Measurements from ENCODE around the gene PTPN1. TPM values are rescaled to one million over a fixed set of nuclear protein-coding genes. Genes with fewer than 3 reads are reported as not detected.

PTPN1 gene
- total RNA-seq, 1 experiment from 2014 or later: 63.0 TPM

DNA sequence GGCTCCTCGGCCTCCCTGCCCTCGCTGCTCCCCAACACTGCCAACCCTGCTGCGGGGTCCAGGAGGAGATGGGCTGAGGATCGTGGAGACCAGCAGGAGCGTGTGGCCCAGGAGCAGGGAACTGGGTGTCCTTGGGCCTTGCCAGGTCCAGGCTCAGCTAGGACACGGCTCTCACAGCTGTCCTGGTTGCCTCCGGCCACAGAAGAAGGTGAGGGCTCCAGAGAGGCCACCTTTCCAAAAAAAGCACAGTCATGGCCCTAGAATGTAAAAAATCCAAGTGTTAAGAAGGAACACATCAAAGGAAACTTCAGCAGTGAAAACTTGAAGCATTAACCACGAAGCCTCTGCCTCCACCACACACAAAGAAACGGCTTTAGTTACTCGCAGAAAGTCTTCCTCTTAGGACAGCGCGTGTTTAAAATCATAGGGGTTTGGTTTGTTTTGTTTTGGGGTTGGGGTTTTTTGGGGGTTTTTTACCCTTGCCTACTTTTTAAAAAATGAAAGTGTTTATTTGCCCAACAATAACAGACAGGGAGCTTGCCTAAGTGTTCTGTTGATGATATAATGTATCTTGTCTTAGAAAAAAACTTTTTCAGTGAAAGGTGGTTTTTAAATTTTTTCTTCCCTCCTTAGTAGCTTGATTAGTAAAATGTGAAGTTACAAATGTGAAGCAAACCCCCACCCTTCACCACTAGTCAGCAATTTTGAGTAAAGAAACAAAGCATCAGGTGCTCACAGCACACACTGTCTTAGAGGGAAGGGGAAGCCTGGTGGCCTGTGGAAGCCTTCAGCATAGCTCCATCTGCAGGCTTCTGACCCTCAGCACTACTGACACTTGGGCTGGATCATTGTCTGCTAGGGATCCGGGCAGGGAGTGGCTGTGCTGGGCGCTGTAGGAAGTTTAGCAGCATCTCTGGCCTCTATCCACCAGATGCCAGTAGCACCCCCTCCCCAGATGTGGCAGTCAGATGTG is 60.0 kb downstream of the PTPN1 start:
- H3K36me3 Mint-ChIP-seq (ENCODE audit: insufficient read depth, unreplicated experiment): peaks cover 79% of the 10 kb centered on the region
- intact Hi-C loops (cut with micrococcal nuclease): loop anchor here (2.0 kb wide), 1 partner anchor 59 kb away; the partner anchor contains the start of gene PTPN1
- peak overlapping the region; percentile 74 for H3K27ac Mint-ChIP-seq (ENCODE audit: low read depth, unreplicated experiment)
- peak; percentile 42 for DNase-seq (ENCODE audit: unreplicated experiment)
- TSS peak; percentile 13 for BruUV-seq (replicated peaks)
- no peaks in the 10 kb centered on the region for H3K27me3 Mint-ChIP-seq (ENCODE audit: insufficient read depth, unreplicated experiment)
- H3K9me3 Mint-ChIP-seq (ENCODE audit: unreplicated experiment): no peaks in the 10 kb centered on the region
- CTCF ChIA-PET: interaction anchor here (0.6 to 1.2 kb wide), 9 partner anchors 9 to 380 kb away, joined by 3 to 5 read pairs (median 3); no protein-coding TSS in a partner anchor
- H3K4me1 Mint-ChIP-seq (ENCODE audit: insufficient read depth, unreplicated experiment): peaks cover 39% of the 10 kb centered on the region
- POLR2A ChIA-PET: interaction anchor here (0.5 to 1.4 kb wide), 6 partner anchors 10 to 256 kb away, joined by 3 to 9 read pairs (median 3); partner anchors contain the start of gene PTPN1
- no peak overlapping the region for H3K4me3 Mint-ChIP-seq (ENCODE audit: unreplicated experiment)
- TF ChIP-seq CTCF (IDR thresholded peaks at IDR 0.05; ENCODE audit: unreplicated experiment): peak; percentile 43

DNA sequence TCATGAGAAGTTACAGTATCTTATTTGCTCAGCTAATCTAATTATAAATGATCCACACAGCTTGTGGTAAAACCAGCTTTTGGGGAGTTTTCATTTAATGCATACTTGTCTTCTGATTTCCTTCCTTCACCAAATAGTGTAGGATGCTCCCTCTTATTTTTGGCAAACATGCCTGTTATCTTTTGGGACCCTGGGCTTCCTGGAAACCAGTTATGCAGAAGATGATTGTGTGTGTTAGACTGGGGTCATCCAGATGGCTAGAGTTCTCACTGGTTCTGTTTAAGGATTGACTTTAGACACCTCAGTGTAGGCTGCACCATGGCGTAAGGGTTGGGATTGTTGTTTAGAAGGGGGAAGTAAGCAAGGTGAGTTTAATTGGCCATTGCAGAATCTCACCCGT is 61.3 kb downstream of the PTPN1 start:
- ChIA-PET CTCF (interaction anchor here (0.6 to 1.5 kb wide), 5 partner anchors 17 to 173 kb away, joined by 3 to 4 read pairs (median 3); no protein-coding TSS in a partner anchor), POLR2A (interaction anchor here (1.1 to 3.0 kb wide), 2 partner anchors 16 to 137 kb away, joined by 4 to 19 read pairs; no protein-coding TSS in a partner anchor)
- TF ChIP-seq CTCF (IDR thresholded peaks at IDR 0.05; ENCODE audit: unreplicated experiment): no peak
- Mint-ChIP-seq H3K36me3 (ENCODE audit: insufficient read depth, unreplicated experiment) (peaks cover 77% of the 10 kb centered on the region), H3K27me3 (ENCODE audit: insufficient read depth, unreplicated experiment) (no peaks in the 10 kb centered on the region), H3K4me1 (ENCODE audit: insufficient read depth, unreplicated experiment) (peaks cover 38% of the 10 kb centered on the region), H3K27ac (ENCODE audit: low read depth, unreplicated experiment) (no peak overlapping the region), H3K4me3 (ENCODE audit: unreplicated experiment) (no peak overlapping the region), H3K9me3 (ENCODE audit: unreplicated experiment) (no peaks in the 10 kb centered on the region)
- no TSS peak for BruUV-seq (replicated peaks)
- intact Hi-C loops (cut with micrococcal nuclease): loop anchor here (2.0 kb wide), 1 partner anchor 61 kb away; the partner anchor contains the start of gene PTPN1
- no peak for DNase-seq (ENCODE audit: unreplicated experiment)

DNA sequence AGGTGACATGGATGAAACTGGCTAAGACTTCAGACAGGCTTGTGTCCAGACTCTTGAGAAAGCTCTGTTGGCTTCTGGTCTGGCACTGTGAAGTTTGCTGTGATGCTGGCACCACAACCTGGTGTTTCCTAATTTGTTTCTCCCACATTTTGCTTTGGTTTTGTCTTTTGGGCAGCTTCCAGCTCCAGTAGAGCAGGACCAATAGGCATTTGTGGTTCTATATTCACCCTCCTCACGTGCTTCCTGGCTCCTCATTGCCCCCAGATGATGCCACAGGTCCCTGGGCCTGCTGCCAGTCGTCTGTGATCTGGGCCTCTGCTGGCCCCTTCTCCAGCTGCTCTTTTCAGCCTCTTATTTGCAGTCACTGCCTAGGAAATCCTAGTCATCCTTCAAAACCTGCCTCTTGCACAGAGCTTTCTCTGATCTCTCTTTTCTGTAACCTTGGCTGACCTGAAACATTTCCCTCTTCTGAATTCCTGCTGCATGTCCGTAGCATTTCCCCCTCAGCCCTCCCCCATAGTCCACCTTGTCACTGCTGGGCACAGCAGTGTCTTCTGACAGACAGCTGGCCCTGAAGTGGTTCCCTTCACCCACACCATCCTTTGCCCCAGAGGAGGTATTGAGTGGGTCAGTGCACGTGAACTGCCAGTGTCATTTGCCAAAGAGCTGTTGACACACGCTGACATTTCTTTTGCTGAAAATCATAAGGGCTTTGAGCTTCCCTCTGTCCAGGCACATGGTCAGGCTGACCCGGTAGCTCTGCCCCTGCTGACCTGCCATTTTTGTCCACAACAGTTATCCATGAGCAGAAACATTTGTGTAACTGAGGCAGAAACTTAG is 63.0 kb downstream of the PTPN1 start:
- ChIA-PET CTCF (interaction anchor here (0.6 to 6.0 kb wide), 20 partner anchors 11 to 1798 kb away, joined by 3 to 40 read pairs (median 4); no protein-coding TSS in a partner anchor), POLR2A (interaction anchor here (0.6 to 5.7 kb wide), 12 partner anchors 11 to 386 kb away, joined by 3 to 33 read pairs (median 4); partner anchors contain the start of gene PTPN1)
- Mint-ChIP-seq H3K36me3 (ENCODE audit: insufficient read depth, unreplicated experiment) (peaks cover 78% of the 10 kb centered on the region), H3K9me3 (ENCODE audit: unreplicated experiment) (no peaks in the 10 kb centered on the region), H3K27me3 (ENCODE audit: insufficient read depth, unreplicated experiment) (no peaks in the 10 kb centered on the region), H3K4me1 (ENCODE audit: insufficient read depth, unreplicated experiment) (peaks cover 31% of the 10 kb centered on the region), H3K27ac (ENCODE audit: low read depth, unreplicated experiment) (peak overlapping the region; percentile 36), H3K4me3 (ENCODE audit: unreplicated experiment) (no peak overlapping the region)
- TF ChIP-seq CTCF (IDR thresholded peaks at IDR 0.05; ENCODE audit: unreplicated experiment): no peak
- intact Hi-C loops (cut with micrococcal nuclease): no loop called here
- peak; percentile 80 for DNase-seq (ENCODE audit: unreplicated experiment)
- no TSS peak for BruUV-seq (replicated peaks)

Data from MCF 10A (cell line).